Hepatocyte (in vitro differentiated cells): ENCODE measurements around the gene RNF168.
"Not testable (repeated sequence)": the region's sequence is repeated elsewhere in the genome, so short reads cannot be mapped to it uniquely, and the experiment has no call there.

Experiments
- EZH2 ChIP-seq: fragments of 200-600 bp; sonication (generic); IDR thresholded peaks from 2 replicates; pipeline ENCODE4 v1.6.1; 2016; ENCODE audit warnings: antibody characterized with exemption, mild to moderate bottlenecking, borderline replicate concordance
- EZH2phosphoT487 ChIP-seq: fragments of 200-600 bp; sonication (generic); IDR thresholded peaks from one replicate; pipeline ENCODE4 v1.6.1; 2018; ENCODE audit warnings: antibody characterized with exemption, mild to moderate bottlenecking, low read depth, moderate library complexity; ENCODE audit not compliant: unreplicated experiment, severe bottlenecking
- TF ChIP-seq, protein P1 (sequence below): fragments of 200-600 bp; sonication (generic); IDR thresholded peaks from 2 replicates; pipeline ENCODE4 v1.5.1; 2016; ENCODE audit warnings: antibody characterized with exemption, mild to moderate bottlenecking; ENCODE audit not compliant: poor library complexity

DNA sequence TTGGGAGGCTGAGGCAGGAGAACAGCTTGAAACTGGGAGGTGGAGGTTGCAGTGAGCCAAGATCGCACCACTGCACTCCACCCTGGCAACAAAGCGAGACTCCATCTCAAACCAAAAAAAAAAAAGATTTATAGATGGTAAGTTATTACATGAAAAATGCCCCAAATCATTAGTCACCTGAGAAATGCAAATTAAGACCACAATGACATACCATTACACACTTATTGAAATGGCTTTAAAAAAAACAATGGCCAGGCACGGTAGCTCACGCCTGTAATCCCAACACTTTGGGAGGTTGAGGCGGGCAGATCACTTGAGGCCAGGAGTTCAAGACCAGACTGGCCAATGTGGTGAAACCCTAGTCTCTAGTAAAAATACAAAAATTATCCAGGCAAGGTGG is 81.9 kb downstream of the RNF168 start:
- TF ChIP-seq, protein P1, sequence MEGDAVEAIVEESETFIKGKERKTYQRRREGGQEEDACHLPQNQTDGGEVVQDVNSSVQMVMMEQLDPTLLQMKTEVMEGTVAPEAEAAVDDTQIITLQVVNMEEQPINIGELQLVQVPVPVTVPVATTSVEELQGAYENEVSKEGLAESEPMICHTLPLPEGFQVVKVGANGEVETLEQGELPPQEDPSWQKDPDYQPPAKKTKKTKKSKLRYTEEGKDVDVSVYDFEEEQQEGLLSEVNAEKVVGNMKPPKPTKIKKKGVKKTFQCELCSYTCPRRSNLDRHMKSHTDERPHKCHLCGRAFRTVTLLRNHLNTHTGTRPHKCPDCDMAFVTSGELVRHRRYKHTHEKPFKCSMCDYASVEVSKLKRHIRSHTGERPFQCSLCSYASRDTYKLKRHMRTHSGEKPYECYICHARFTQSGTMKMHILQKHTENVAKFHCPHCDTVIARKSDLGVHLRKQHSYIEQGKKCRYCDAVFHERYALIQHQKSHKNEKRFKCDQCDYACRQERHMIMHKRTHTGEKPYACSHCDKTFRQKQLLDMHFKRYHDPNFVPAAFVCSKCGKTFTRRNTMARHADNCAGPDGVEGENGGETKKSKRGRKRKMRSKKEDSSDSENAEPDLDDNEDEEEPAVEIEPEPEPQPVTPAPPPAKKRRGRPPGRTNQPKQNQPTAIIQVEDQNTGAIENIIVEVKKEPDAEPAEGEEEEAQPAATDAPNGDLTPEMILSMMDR, result not testable (repeated sequence)
- TF ChIP-seq EZH2, EZH2phosphoT487: not testable (repeated sequence)
